GM12891 (cell line): ENCODE results near the gene STAT1.
A peak's percentile ranks its signal among the peaks of the same experiment; 100 is the strongest.

Experiments
- DNase-seq: peaks from one replicate; pipeline ENCODE4 v3.0.0; 2011; ENCODE audit warnings: low spot score; ENCODE audit not compliant: insufficient read length
- FAIRE-seq: peaks from 2 replicates; lab custom pipeline; 2011; peaks lifted over from hg19 to GRCh38; lab: Jason Lieb, UNC
- PAX5 ChIP-seq: IDR thresholded peaks from 2 replicates; pipeline ENCODE4 v1.6.1; 2011; ENCODE audit warnings: low read length, moderate library complexity, mild to moderate bottlenecking; ENCODE audit not compliant: insufficient read depth, severe bottlenecking
- POLR2A ChIP-seq: IDR thresholded peaks from 2 replicates; pipeline ENCODE4 v1.6.1; 2011; ENCODE audit warnings: low read depth, low read length, control low read depth
- POLR2AphosphoS5 ChIP-seq: IDR thresholded peaks from 2 replicates; pipeline ENCODE4 v1.6.1; 2011; ENCODE audit warnings: low read depth, low read length, control low read depth
- POU2F2 ChIP-seq: IDR thresholded peaks from 2 replicates; pipeline ENCODE4 v1.6.1; 2011; ENCODE audit warnings: low read depth, mild to moderate bottlenecking, control low read depth, low read length, moderate library complexity
- SPI1 ChIP-seq: IDR thresholded peaks from 2 replicates; pipeline ENCODE4 v1.6.1; 2011; ENCODE audit warnings: low read depth, low read length, control low read depth
- TAF1 ChIP-seq: IDR thresholded peaks from 2 replicates; pipeline ENCODE4 v1.6.1; 2011; ENCODE audit warnings: low read depth, low read length, control low read depth

STAT1 gene

GRCh38 chr2:191036363-191036762, 22.4 kb upstream of the STAT1 start:
- TF ChIP-seq POU2F2 (no peak), POLR2AphosphoS5 (no peak), SPI1 (no peak), POLR2A (no peak), TAF1 (no peak), PAX5 (no peak)
- DNase-seq (no peak), FAIRE-seq (no peak)

GRCh38 chr2:191032588-191033429, 18.8 kb upstream of the STAT1 start:
- peak; percentile 69 for FAIRE-seq
- DNase-seq = no peak
- no peak for TF ChIP-seq SPI1
- TF ChIP-seq PAX5 = no peak
- no peak for TF ChIP-seq TAF1

- no peak for FAIRE-seq
- TF ChIP-seq SPI1 (no peak), TAF1 (no peak), PAX5 (no peak), POLR2A (no peak), POU2F2 (no peak), POLR2AphosphoS5 (no peak)
- DNase-seq = no peak
These were observed 17.3 kb upstream of the STAT1 start for GRCh38 chr2:191031256-191031655.

DNA sequence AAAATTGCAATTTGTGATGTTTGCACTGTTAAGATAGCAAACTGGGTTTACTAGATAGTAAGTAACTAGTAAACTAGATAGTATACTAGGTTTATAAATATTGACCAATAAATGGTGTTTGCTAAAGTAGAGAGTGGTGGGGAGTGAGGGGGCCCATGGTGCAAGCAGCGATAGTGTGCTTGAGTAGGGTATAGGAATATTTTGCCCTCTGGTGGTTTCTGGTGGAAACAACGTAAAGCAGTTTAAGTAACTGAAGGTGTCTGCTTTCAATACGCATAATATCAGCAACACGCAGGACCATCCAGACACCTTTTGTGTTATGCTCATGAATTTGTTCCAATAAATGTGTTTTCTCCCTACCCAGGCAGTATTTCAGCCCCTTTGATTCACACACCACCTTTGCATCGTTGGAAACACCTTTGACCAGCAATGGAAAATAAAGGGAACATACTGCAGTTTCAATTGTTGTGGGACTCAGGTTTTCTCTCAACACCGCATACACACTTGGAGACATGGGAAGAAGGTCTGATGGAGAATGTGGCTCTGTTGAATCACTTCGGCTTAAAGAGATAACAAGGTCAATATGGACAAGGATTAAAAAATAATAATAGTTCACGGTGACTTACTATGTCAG, 16.7 kb upstream of the STAT1 start:
- peak; percentile 85 for FAIRE-seq
- no peak for DNase-seq
- TF ChIP-seq SPI1 (no peak), PAX5 (no peak), POLR2A (no peak), TAF1 (no peak), POU2F2 (no peak), POLR2AphosphoS5 (no peak)

DNA sequence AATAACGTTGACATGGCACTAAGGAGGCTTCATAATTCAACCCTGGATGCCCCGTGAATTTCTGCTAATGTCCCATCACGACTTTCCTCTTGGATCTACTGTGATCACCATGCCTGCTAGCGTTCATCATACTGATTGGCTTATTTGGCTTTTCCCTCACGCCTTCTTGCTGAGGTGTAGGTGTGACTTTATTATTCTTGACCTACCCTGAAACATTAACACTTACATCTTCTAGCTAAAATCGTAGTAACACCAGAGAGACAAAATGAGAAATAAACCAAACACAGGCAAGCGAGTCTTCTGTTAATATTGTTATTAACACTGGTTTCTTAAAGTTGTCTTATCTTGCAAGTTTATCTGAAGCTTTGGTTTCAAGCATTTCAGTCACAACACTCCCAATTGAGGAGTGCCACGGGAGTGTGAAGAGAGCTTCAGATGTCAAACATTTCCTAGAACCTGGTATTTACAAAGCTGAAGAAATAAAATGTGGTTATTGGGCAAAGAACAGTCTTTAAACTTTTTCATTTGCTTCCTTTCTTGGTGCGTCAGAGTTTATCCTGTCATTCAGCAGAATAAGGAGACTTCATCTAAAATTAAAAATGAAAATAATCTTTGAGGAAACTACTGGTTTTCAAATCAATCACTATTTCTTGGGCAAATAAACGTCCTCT, 15.4 kb upstream of the STAT1 start:
- DNase-seq (no peak), FAIRE-seq (no peak)
- TF ChIP-seq TAF1 (no peak), SPI1 (no peak), POLR2A (no peak), PAX5 (no peak), POU2F2 (no peak), POLR2AphosphoS5 (no peak)

- TF ChIP-seq PAX5 (no peak), POLR2AphosphoS5 (no peak), TAF1 (no peak), POU2F2 (no peak), POLR2A (no peak), SPI1 (no peak)
- FAIRE-seq (no peak), DNase-seq (no peak)
These were observed 12.4 kb upstream of the STAT1 start for GRCh38 chr2:191026377-191026776.

GRCh38 chr2:191025135-191025534, 11.2 kb upstream of the STAT1 start:
- TF ChIP-seq TAF1 (no peak), PAX5 (no peak), SPI1 (no peak), POLR2AphosphoS5 (no peak), POU2F2 (no peak), POLR2A (no peak)
- FAIRE-seq (no peak), DNase-seq (no peak)

DNA sequence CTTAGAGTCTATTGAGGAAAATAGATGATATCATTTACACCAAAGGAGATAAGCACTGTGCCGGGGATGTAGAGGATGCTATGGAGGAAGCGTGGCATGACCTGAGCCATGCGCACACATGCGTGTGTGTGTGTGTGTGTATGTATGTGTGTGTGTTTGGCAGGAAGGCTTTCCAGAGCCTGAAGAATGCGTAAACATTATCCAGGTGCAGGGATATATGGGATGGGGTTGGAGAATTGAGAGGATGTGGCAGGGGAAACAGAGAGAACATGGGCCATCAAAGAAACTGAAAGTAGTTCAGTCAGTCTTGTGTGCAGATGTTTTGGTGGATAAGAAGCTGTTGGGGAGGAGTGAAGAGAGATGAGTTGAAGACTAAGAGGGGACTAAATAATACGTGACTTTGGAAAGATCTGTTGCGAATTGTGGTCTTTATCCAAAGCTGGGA, 9.3 kb upstream of the STAT1 start:
- TF ChIP-seq TAF1 (no peak), PAX5 (no peak), POLR2AphosphoS5 (no peak), POLR2A (no peak), SPI1 (no peak), POU2F2 (no peak)
- FAIRE-seq = peak; percentile 63
- DNase-seq = no peak
